Activated naive CD8-positive, alpha-beta T cell treated with anti-CD3 and anti-CD28 coated beads, Interleukin-2, amount 50 U/mL, for 24 hours (primary cell): ENCODE data around the gene PARD6A.

Experiments used
- ATAC-seq: fragments of 150-1000 bp; cut with Tn5 transposase; one replicate; pipeline ENCODE4 v1.10.0; 2021
- DNase-seq: peaks from one replicate; pipeline ENCODE4 v3.0.0; 2021
- H3K27ac Mint-ChIP-seq: one replicate; pipeline ENCODE4 v1.8.0; 2021; ENCODE audit warnings: mild to moderate bottlenecking, mixed read lengths
- H3K27me3 Mint-ChIP-seq: one replicate; pipeline ENCODE4 v1.8.0; 2021; ENCODE audit warnings: mixed read lengths
- H3K36me3 Mint-ChIP-seq: one replicate; pipeline ENCODE4 v1.8.0; 2021; ENCODE audit warnings: low read depth, mixed read lengths
- H3K4me1 Mint-ChIP-seq: one replicate; pipeline ENCODE4 v1.8.0; 2021; ENCODE audit warnings: mixed read lengths
- H3K4me3 Mint-ChIP-seq: one replicate; pipeline ENCODE4 v1.8.0; 2021; ENCODE audit warnings: mild to moderate bottlenecking, moderate library complexity, mixed read lengths
- H3K9me3 Mint-ChIP-seq: one replicate; pipeline ENCODE4 v1.8.0; 2021; ENCODE audit warnings: mixed read lengths

PARD6A gene

DNA sequence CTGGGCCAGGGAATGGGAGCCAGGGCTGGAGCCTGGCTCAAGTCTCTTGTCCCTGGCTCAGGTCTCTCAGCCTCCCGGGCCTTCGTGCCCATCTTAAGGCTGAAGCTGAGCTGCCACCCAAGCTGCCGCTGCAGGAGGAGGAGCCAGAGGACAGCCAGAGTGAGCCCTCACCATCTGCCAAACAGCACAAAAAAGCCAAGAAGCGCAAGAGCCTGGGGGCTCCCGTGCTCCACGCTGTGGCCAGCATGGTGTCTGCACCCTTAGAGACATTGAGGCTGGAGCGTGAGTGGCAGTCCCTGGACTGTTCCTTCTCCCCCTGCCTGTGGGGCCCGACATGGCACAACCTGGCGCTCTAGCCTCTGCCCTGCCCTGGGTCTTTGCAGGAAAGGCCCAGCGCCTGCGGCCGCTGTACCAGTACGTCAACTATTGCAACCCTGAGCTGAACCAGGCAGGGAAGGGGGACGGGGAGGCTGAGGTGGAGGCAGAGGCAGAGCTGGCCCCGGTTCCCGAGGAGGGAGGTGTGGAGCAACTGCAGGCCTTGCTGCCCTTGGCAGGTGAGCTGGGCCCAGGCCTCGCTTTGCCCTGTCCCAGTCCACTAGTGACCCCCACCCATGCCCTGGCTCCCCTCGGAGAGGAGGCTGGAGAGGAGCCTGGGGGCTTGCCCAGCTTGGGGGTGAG, 7.2 kb downstream of the PARD6A start:
- peaks cover 6% of the 10 kb centered on the region for H3K36me3 Mint-ChIP-seq
- H3K9me3 Mint-ChIP-seq, result no peaks in the 10 kb centered on the region
- peak overlapping the region; percentile 77 for H3K4me3 Mint-ChIP-seq
- peaks cover 25% of the 10 kb centered on the region for H3K4me1 Mint-ChIP-seq
- ATAC-seq (peak; percentile 94), DNase-seq (peak; percentile 78)
- no peaks in the 10 kb centered on the region for H3K27me3 Mint-ChIP-seq
- no peak overlapping the region for H3K27ac Mint-ChIP-seq

DNA sequence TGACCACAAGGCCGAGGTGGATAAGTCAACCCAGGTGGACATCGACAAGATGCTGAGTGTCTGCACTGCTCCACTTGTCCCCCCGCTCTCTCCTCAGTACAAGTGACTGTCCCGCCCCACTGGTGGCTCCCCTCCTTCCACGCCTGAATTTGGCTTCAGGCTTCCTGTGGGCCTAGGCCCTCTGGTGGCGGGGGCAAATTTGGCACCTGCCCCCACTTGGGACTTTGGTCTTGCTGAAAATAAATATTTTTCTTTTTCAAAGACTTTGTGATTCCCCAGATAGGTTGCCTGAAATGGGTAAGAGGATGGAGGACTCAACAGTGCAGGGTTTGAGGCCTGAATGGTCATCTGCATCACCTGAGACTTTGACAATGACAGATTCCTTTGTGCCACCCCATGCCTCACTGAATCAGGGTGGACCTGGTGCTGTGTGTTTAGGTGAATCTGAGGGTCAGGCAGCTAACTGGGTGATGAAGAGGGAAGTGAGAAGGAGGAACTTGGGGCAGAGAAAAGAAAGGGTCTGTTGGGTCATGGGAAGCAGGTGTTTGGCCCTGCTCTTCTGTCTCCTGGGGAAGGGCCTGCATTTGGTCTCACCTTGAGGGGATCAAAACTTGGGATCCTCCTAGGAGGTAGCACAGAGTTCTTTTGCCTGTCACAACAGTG, 7.9 kb downstream of the PARD6A start:
- ATAC-seq (no peak), DNase-seq (no peak)
- Mint-ChIP-seq H3K9me3 (no peaks in the 10 kb centered on the region), H3K4me3 (no peak overlapping the region), H3K27me3 (no peaks in the 10 kb centered on the region), H3K4me1 (peaks cover 25% of the 10 kb centered on the region), H3K27ac (no peak overlapping the region), H3K36me3 (peaks cover 6% of the 10 kb centered on the region)

- Mint-ChIP-seq H3K9me3 (no peaks in the 10 kb centered on the region), H3K36me3 (peaks cover 2% of the 10 kb centered on the region), H3K27me3 (no peaks in the 10 kb centered on the region), H3K4me1 (peaks cover 25% of the 10 kb centered on the region), H3K27ac (no peak overlapping the region), H3K4me3 (no peak overlapping the region)
- DNase-seq, result no peak
- ATAC-seq, result no peak
These were observed 8.8 kb downstream of the PARD6A start for GRCh38 chr16:67669499-67670101.

- Mint-ChIP-seq H3K4me1 (peaks cover 16% of the 10 kb centered on the region), H3K9me3 (no peaks in the 10 kb centered on the region), H3K4me3 (no peak overlapping the region), H3K27ac (no peak overlapping the region), H3K36me3 (no peaks in the 10 kb centered on the region), H3K27me3 (no peaks in the 10 kb centered on the region)
- DNase-seq, result no peak
- no peak for ATAC-seq
These were observed 11.5 kb downstream of the PARD6A start for GRCh38 chr16:67672306-67672705.

DNA sequence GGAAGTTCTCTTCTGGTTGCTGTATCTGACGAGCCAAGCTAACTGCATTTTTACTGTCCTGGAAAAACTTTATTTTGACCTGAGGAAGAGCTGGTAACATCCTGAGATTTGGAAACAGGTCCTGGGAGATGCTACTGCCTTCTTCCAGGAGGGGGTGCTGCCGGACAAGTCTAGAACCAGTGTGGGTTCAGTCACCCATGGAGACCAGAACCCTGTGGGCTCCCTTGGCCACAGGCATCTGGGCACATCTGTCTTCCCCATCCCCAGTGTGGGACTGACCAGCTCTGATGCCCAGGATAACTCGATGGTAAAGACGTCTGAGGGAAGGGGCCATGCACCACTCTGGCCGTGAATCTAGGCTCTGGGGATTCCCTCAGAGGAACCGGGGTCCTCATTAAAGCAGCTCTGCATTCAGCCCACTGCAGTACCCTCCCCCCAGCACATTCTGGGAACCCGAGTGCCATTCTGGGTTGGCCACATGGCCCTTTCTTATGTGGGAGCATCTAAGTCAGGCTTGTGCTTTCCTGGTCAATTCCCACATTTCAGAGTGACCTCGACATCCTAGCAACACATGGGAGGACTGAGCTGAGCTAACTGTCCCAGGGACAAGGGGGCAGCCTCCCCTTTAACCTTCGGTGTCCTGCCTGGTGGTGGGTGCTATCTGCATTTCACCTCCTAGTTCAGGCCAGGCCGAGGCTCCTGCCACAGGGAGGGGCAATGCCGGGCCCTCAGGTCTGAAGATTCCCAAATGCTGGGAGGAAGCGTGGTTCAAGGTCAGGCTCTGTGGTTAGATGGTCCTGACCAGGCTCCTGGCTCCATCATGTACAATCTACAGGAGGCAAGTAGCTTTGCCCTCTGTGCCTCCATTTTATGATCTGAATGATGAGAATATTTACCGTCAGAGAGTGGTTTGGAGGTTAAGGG, 12.2 kb downstream of the PARD6A start:
- Mint-ChIP-seq H3K9me3 (no peaks in the 10 kb centered on the region), H3K4me3 (no peak overlapping the region), H3K27ac (no peak overlapping the region), H3K4me1 (peaks cover 9% of the 10 kb centered on the region), H3K27me3 (no peaks in the 10 kb centered on the region), H3K36me3 (no peaks in the 10 kb centered on the region)
- peak; percentile 62 for DNase-seq
- no peak for ATAC-seq

DNA sequence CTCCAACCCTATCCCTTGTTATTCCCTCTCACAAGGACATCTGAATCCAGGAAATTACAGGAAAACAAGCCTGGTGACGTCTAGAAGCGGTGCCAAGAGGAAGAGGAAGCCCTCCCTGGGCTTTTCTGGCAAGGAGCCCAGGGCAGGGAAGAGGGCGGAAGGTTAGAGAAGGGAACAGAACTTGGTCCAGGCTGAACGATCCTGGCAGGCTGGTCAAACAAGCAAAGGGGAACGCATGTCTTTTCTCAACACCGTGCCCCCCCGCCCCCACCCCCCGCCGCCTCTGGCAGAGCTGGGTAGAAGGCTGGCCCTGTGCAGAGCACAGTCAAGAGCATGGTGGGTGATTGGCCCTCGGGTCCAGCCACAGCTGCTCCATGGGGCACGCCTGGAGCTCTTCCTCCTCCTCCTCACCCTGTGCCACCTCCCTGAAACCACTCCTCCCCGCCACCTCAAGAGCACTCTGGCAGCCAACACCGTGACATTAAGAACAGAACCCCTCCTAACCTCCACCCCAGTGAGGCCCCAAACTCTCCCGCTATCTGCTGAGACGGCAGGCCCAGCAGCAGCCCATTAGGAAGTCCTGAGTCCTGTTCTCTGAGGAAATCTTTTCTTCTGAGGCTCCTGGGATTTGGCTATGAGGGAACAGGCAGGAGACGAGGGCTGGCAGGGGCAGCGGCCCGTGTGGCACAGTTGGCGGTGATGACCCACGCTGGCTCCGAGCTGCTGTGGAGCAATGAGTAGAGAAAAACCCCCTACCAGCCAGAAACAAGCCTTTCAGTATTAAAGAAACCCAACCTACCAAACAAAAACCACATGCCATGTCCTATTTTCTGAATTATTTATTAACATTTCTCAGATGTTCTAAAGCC, 13.2 kb downstream of the PARD6A start:
- Mint-ChIP-seq H3K9me3 (no peaks in the 10 kb centered on the region), H3K4me1 (peaks cover 3% of the 10 kb centered on the region), H3K4me3 (no peak overlapping the region), H3K27me3 (no peaks in the 10 kb centered on the region), H3K36me3 (no peaks in the 10 kb centered on the region), H3K27ac (no peak overlapping the region)
- ATAC-seq (no peak), DNase-seq (no peak)

DNA sequence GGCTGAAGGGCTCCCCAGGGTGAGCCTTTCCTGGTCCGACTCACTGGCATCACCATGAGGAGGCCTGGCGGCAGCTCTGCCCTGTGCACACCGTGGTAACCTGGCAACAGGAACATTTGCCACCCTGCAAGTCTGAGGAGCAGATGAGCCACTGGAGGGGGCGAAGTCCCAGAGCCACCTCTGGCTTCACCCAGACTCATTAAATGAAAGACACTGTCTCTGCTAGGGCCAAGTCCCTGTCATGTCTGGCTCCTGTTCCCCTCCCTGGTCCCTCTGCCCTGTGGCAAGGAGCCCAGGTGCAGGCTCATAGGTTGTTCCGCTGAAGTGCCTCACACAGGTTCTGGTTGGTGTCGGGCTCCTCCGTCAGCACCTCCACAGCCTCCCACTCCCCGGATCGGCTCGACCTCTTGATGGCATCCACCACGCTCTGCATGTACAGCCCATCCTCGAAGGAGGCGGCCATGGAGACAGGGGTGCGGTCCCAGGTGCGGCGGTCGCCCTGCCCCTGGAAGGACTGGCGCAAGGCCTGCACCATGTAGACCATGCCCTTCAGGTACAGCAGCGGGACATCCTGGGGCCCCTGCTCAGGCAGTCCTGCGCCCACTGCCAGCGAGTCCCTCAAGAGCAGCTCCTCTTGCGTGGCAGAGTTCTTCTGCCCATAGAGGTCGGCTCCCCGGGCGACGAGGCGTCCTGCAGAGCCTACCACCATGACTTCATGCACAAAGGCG, 14.3 kb downstream of the PARD6A start:
- no peaks in the 10 kb centered on the region for H3K27me3 Mint-ChIP-seq
- H3K9me3 Mint-ChIP-seq, result no peaks in the 10 kb centered on the region
- DNase-seq (no peak), ATAC-seq (peak; percentile 21)
- no peak overlapping the region for H3K27ac Mint-ChIP-seq
- H3K36me3 Mint-ChIP-seq, result no peaks in the 10 kb centered on the region
- no peak overlapping the region for H3K4me3 Mint-ChIP-seq
- no peaks in the 10 kb centered on the region for H3K4me1 Mint-ChIP-seq

- DNase-seq, result no peak
- H3K9me3 Mint-ChIP-seq, result no peaks in the 10 kb centered on the region
- H3K4me3 Mint-ChIP-seq, result no peak overlapping the region
- no peak overlapping the region for H3K27ac Mint-ChIP-seq
- no peaks in the 10 kb centered on the region for H3K4me1 Mint-ChIP-seq
- ATAC-seq, result no peak
- no peaks in the 10 kb centered on the region for H3K36me3 Mint-ChIP-seq
- H3K27me3 Mint-ChIP-seq, result no peaks in the 10 kb centered on the region
These were observed 14.8 kb downstream of the PARD6A start for GRCh38 chr16:67675579-67675935.

- H3K4me1 Mint-ChIP-seq, result no peaks in the 10 kb centered on the region
- ATAC-seq (no peak), DNase-seq (no peak)
- no peaks in the 10 kb centered on the region for H3K9me3 Mint-ChIP-seq
- H3K27me3 Mint-ChIP-seq, result no peaks in the 10 kb centered on the region
- H3K4me3 Mint-ChIP-seq, result no peak overlapping the region
- peaks cover 2% of the 10 kb centered on the region for H3K36me3 Mint-ChIP-seq
- H3K27ac Mint-ChIP-seq, result no peak overlapping the region
These were observed 15.2 kb downstream of the PARD6A start for GRCh38 chr16:67675999-67676398.

DNA sequence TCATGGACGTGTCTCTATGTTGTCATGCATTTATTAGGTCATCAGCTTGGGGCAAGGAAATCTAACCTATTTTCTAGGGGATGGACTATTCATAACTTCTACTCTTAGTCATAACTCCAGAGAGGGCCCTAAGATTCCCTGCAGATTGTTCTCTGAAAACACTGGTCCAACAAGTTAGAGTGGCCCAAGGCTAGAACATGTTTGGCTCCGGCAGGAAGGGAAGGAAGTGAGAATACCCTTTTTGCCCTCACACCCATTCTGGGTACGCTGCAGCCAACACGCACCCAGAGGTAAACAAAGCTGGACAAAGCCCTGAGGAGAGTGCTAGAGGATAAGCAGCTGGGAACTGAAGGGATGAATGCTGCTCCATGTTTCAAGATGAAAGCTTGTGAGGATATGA, 15.8 kb downstream of the PARD6A start:
- ATAC-seq (no peak), DNase-seq (no peak)
- no peak overlapping the region for H3K4me3 Mint-ChIP-seq
- no peak overlapping the region for H3K27ac Mint-ChIP-seq
- no peaks in the 10 kb centered on the region for H3K9me3 Mint-ChIP-seq
- no peaks in the 10 kb centered on the region for H3K4me1 Mint-ChIP-seq
- H3K27me3 Mint-ChIP-seq, result no peaks in the 10 kb centered on the region
- H3K36me3 Mint-ChIP-seq, result peaks cover 3% of the 10 kb centered on the region

DNA sequence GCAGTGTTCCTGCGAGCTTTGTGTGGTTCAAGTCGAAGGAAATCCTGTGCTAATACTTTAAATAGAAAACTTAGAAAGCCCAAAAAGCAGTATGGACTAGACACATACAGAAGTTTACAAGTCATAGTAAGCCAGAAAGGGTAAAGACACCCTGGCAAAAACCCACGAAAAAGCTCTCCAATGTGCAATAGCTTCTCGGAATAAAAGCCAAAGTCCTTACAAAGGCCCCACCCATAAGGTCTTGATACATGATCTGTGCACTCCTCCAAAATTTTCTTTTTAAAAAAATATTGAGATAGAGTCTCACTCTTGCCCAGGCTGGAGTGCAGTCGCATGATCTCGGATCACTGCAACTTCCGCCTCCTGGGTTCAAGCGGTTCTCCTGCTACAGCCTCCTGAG, 16.2 kb downstream of the PARD6A start:
- no peaks in the 10 kb centered on the region for H3K9me3 Mint-ChIP-seq
- ATAC-seq, result no peak
- H3K36me3 Mint-ChIP-seq, result peaks cover 3% of the 10 kb centered on the region
- H3K4me1 Mint-ChIP-seq, result no peaks in the 10 kb centered on the region
- no peaks in the 10 kb centered on the region for H3K27me3 Mint-ChIP-seq
- no peak overlapping the region for H3K4me3 Mint-ChIP-seq
- H3K27ac Mint-ChIP-seq, result no peak overlapping the region
- no peak for DNase-seq

DNA sequence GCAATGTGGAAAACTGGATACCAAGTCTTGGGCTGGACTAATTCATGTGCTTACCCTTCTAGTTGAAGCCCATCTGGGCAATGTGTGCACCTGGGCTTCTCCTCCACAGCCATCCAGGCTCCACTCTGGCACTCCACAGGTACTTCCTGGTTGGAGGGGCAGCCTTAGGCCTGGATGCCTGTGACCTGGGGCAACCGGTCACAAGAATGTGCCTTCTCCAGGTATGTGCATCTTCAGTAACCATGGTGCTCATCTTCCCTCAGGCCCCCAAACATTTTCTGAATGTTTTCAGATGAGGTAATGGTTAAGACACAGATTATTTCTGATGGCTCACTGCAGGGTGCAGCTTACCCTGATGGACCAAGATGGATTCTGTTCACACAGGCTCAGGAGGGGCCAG, 17.0 kb downstream of the PARD6A start:
- no peak for ATAC-seq
- Mint-ChIP-seq H3K27ac (no peak overlapping the region), H3K4me1 (no peaks in the 10 kb centered on the region), H3K4me3 (no peak overlapping the region), H3K27me3 (no peaks in the 10 kb centered on the region), H3K36me3 (peaks cover 3% of the 10 kb centered on the region), H3K9me3 (no peaks in the 10 kb centered on the region)
- DNase-seq, result no peak

DNA sequence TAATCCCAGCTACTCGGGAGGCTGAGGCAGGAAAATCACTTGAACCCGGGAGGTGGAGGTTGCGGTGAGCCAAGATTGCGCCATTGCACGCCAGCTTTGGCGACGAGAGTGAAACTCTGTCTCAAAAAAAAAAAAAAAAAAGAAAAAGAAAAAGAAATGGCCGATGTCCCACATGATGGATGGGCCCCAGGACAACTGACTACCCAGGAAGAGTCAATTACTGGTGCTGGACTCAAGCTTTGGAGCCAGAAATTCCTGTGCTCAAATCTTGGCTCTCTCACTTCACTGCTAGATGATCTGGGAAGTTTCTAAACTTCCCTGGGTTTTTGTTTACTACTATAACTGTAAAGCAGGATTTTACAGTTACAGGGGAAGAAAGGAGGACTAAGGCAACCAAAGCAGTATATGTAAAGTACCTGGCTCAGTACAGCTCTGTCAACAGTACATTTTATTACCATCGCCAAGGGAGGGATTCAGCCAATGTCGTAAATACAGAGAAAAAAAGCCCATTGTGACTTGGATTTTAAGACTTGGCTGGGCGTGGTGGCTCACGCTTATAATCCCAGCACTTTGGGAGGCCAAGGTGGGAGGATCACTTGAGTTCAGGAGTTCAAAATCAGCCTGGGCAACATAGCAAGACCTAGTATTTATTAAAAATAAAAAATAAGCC, 17.7 kb downstream of the PARD6A start:
- DNase-seq (no peak), ATAC-seq (no peak)
- Mint-ChIP-seq H3K9me3 (no peaks in the 10 kb centered on the region), H3K4me1 (no peaks in the 10 kb centered on the region), H3K4me3 (no peak overlapping the region), H3K27me3 (no peaks in the 10 kb centered on the region), H3K36me3 (peaks cover 5% of the 10 kb centered on the region), H3K27ac (no peak overlapping the region)
